DMS 273 (cell line): ENCODE measurements around the gene SLC49A3.

ENCODE experiments used
- DNase-seq: peaks from one replicate; lab custom pipeline; 2025; ENCODE audit not compliant: unreplicated experiment; lab: John Stamatoyannopoulos, UW

The SLC49A3 gene

GRCh38 chr4:634599-634985 lies 54.4 kb downstream of the SLC49A3 start:
- no peak for DNase-seq

- DNase-seq: no peak
Measured at GRCh38 chr4:633976-634598, 54.9 kb downstream of the SLC49A3 start.

GRCh38 chr4:633406-633805 lies 55.5 kb downstream of the SLC49A3 start:
- no peak for DNase-seq

GRCh38 chr4:632926-633325 lies 56.0 kb downstream of the SLC49A3 start:
- DNase-seq: no peak

GRCh38 chr4:632196-632790 lies 56.7 kb downstream of the SLC49A3 start:
- no peak for DNase-seq
